ENCODE data around the gene PSTPIP1. TPM values are rescaled to one million over a fixed set of nuclear protein-coding genes. Genes with fewer than 3 reads are reported as not detected.

Gene PSTPIP1
- total and polyA plus RNA-seq, 2 donors from 2014 or later: 2.2 to 22.1 TPM

- TF ChIP-seq CTCF (IDR thresholded peaks at IDR 0.05; ENCODE audit: borderline replicate concordance, extremely low read depth, insufficient read depth): no peak
- Histone ChIP-seq H3K4me3 (ENCODE audit: low read length in 3 of 3) (no peak overlapping the region), H3K36me3 (ENCODE audit: control insufficient read depth in 2 of 3, insufficient read depth in 3 of 3, low read length in 3 of 3) (no peaks in the 10 kb centered on the region), H3K27me3 (ENCODE audit: control insufficient read depth, insufficient read depth, low read length) (no peaks in the 10 kb centered on the region), H3K9ac (ENCODE audit: low read length in 3 of 3) (no peak overlapping the region), H3K9me3 (ENCODE audit: control insufficient read depth in 2 of 3, insufficient read depth in 1 of 3, low read length in 3 of 3) (no peaks in the 10 kb centered on the region), H3K27ac (ENCODE audit: low read depth in 2 of 2, low read length in 2 of 2) (no peak overlapping the region), H3K4me1 (ENCODE audit: control insufficient read depth in 2 of 3, insufficient read depth in 2 of 3, low read depth in 1 of 3, low read length in 3 of 3) (peaks cover 0 to 5% (median 0%) of the 10 kb centered on the region in 3 donors)
- DNase-seq: peak in 2 of 5 donors; percentile 7 to 34
- no peak for FAIRE-seq
- intact Hi-C loops (cut with DNase I): no loop called here
These were observed 31.7 kb downstream of the PSTPIP1 start for GRCh38 chr15:77026501-77027110.

GRCh38 chr15:77027111-77027696 is 32.3 kb downstream of the PSTPIP1 start:
- Histone ChIP-seq H3K27ac (ENCODE audit: low read depth in 2 of 2, low read length in 2 of 2) (no peak overlapping the region), H3K9ac (ENCODE audit: low read length in 3 of 3) (no peak overlapping the region), H3K4me1 (ENCODE audit: control insufficient read depth in 2 of 3, insufficient read depth in 2 of 3, low read depth in 1 of 3, low read length in 3 of 3) (peaks cover 0 to 5% (median 0%) of the 10 kb centered on the region in 3 donors), H3K4me3 (ENCODE audit: low read length in 3 of 3) (no peak overlapping the region), H3K9me3 (ENCODE audit: control insufficient read depth in 2 of 3, insufficient read depth in 1 of 3, low read length in 3 of 3) (no peaks in the 10 kb centered on the region), H3K27me3 (ENCODE audit: control insufficient read depth, insufficient read depth, low read length) (no peaks in the 10 kb centered on the region), H3K36me3 (ENCODE audit: control insufficient read depth in 2 of 3, insufficient read depth in 3 of 3, low read length in 3 of 3) (no peaks in the 10 kb centered on the region)
- DNase-seq (peak in 2 of 5 donors; percentile 6 to 41), FAIRE-seq (no peak)
- TF ChIP-seq CTCF (IDR thresholded peaks at IDR 0.05; ENCODE audit: borderline replicate concordance, extremely low read depth, insufficient read depth): no peak
- intact Hi-C loops (cut with DNase I): no loop called here

- intact Hi-C loops (cut with DNase I): no loop called here
- Histone ChIP-seq H3K9me3 (ENCODE audit: control insufficient read depth in 2 of 3, insufficient read depth in 1 of 3, low read length in 3 of 3) (no peaks in the 10 kb centered on the region), H3K9ac (ENCODE audit: low read length in 3 of 3) (no peak overlapping the region), H3K27me3 (ENCODE audit: control insufficient read depth, insufficient read depth, low read length) (no peaks in the 10 kb centered on the region), H3K27ac (ENCODE audit: low read depth in 2 of 2, low read length in 2 of 2) (no peak overlapping the region), H3K4me3 (ENCODE audit: low read length in 3 of 3) (no peak overlapping the region), H3K36me3 (ENCODE audit: control insufficient read depth in 2 of 3, insufficient read depth in 3 of 3, low read length in 3 of 3) (no peaks in the 10 kb centered on the region), H3K4me1 (ENCODE audit: control insufficient read depth in 2 of 3, insufficient read depth in 2 of 3, low read depth in 1 of 3, low read length in 3 of 3) (peaks cover 0 to 5% (median 0%) of the 10 kb centered on the region in 3 donors)
- FAIRE-seq: no peak
- no peak for TF ChIP-seq CTCF (IDR thresholded peaks at IDR 0.05; ENCODE audit: borderline replicate concordance, extremely low read depth, insufficient read depth)
- DNase-seq: peak; percentile 15 to 73 (median 58)
These were observed 32.9 kb downstream of the PSTPIP1 start for GRCh38 chr15:77027697-77028450.
